HG02588 (cell line): ENCODE measurements around the gene CCDC70.
"Not testable (repeated sequence)": the region's sequence is repeated elsewhere in the genome, so short reads cannot be mapped to it uniquely, and the experiment has no call there.

Experiments
- ATAC-seq: cut with Tn5 transposase; IDR thresholded peaks from one replicate; pipeline ENCODE4 v1.9.1; 2021; ENCODE audit warnings: mild to moderate bottlenecking, moderate library complexity; ENCODE audit not compliant: unreplicated experiment

Gene CCDC70

DNA sequence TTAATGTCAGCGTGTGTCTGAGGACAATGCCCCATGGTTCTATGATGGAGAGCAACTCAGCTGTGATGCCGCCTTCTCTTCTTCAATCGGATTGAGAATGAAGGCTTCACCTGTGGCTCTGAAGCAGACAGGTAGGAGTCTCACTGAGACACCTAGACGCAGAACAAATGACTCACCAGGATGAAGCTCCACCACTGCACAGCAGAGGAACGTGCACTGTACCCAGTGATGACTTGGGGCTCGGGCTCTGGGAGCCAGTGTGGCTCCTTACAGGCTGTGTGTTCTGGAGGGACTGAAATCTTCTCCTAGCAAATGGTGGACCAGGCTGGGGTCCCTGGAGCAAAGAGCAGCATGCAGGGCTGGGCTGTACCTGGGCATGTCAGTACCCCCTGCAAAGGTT lies 44.0 kb downstream of the CCDC70 start:
- ATAC-seq: no peak

DNA sequence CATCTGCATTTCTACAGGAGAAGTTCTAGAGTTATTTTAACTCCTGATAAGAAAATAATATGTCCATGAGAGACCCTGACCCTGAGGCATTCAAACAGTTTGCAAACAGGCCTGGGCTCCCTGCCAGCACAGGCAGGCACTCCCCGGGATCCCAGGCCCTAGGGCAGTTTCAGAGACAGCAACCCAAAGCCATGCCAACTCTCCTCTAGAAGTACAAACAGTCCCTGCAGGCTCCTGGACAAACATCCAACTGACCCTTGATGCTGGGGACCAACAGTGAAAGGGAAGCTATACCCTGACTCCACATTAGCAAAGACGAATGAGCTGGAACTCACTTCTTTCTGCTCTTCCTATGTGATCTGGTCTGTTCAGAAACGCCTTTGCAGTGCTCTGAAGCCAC lies 44.8 kb downstream of the CCDC70 start:
- ATAC-seq: no peak

DNA sequence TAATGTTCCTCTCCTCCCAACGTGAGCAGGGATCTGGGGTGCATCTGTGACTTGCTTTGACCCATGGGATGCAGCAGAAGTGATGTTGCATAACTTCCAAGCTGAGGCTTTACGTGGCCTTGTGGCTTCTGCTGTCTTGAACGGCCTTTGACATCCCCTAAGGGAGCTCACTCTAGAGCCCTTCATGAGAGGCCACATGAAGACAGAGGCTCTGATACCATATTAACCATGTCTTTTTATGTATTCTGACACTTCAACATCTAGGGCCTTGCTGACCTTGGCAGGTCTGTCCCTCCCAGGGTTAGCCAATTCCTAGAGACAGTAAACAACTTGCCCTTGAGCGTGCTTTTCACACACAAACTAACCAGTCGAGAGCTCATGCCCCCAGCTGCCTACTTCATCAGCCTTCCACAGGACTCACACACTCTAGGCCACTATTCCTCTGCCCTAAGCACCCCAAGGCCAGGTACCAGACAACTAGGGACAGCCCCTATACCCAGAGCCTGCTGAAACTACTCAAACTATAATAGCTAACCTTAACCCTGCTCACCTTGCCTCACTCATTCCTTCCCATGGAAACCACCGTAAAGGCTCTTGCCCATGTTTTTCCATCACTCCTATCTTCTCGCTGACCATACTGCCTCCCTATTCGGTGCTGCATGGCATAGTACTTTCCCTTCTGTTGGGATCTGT lies 45.4 kb downstream of the CCDC70 start:
- no peak for ATAC-seq

DNA sequence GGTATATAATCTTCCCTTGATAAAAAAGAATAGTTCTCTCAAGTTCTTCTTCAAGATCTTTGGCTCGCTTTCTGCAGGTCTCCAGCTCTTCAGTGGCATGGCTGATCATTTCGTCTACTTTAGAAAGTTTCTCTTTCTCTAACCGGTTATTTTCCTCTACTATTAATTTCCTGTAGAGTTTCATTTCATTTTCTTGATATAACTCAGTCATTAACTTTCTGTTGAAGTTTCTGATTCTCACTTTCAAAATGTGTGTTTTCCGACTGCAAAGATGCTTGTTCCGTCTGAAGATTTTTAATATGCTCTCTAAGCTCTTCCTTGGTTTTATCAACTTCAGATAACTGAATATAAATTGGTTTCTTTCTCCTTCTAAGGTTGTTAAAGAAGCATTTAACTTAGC lies 47.5 kb downstream of the CCDC70 start:
- not testable (repeated sequence) for ATAC-seq

DNA sequence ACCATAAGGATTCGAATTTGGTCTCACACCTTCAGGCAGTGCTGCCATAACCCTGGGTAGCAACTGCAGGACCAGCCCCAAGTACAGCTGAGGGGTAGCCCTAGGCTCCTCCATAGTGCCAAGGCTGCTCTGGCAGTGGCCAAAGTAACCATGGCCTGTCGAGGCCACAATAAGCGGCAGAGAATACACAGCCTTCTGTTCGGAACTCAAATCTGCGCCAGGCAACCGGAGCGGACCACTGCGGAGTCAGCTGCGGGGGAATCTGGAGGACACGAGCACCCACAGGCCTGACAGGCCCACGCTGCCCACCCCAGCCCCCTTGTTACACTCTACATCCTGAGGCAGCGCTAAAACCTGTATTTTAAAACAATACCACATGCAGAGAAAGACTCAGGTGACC lies 48.7 kb downstream of the CCDC70 start:
- no peak for ATAC-seq

DNA sequence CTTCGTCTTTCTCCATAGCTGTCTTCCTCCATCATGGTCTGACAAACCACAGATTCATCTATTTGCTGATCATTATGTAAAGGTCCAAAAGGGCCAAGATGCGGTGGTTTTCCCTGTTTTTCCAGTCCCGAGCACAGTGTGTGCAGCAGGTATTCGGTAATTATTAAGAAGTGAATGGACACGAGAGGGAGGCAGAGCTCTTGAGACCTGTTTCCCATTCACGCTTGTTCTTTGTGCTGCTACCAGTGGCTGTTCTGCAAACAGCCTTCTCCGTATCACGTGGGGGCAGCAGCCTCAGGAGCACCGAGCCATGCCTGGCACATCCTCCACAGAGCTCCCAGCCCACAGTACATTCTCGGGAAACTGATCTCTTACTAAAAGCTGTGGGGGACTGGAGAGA lies 50.3 kb downstream of the CCDC70 start:
- no peak for ATAC-seq

DNA sequence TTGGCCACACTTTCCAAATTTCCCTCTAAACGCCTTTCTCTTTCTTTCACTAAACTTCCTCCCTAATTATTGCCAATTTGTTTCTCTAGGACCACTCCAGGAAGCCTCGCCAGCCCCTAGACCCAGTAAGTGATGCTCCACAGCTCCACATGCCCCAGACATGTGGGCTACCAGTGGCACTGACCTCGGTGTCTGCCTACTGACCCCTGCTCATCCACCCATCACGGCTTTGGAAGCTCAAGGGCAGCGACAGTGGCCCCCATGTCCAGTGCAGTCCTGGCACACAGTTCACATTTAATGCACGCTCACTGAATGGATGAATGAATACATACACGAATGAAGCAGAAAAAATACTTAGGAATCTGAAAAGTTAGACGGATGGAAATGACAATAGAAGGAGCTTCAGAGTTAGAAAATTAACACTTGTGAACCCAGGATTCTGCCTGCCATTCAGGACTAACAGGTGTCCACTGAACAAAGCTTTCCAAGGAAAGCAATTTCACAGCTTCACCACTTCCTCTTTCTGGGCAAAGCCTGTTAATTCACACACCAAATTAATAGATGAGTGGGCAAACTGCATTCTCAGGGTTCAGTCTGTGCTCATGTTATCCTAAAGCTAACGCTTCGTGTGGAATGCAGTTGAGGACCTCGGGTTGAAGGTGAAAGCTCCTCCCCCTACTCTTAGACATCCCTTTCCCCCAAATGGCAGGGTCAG lies 50.9 kb downstream of the CCDC70 start:
- ATAC-seq: no peak

DNA sequence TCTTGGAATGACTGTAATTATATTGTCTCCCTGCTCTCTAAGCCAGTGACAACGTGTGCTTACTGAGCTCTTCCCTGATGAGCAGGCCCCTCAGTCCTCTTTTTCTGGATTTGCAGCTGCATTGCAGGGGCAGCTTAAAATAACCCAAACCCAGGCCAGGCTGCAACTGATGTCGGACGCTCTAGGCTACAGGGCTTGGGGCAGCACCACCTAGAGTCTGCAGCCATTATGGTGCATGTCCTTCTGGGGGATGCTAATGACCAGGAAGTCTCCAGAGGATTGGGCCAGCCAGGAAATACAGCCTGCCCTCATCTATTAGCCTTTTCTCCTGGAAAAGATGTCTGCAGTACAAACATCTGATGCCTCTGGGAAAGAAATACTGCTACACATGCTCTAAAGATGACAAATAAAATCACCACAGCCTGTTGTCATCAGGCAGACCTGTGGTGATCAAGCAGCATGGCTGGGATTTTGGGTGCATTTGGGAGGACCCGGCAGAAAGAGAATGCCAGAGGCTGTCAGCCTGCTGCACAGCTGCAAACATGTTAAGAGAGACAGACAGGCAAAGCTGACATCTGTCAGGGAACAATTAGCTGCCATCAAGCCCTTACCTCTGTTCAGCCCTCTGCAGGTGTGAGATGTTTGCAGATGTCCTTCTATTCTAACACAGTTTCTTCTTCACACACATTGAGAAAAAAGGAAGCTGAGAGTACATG lies 51.8 kb downstream of the CCDC70 start:
- no peak for ATAC-seq

DNA sequence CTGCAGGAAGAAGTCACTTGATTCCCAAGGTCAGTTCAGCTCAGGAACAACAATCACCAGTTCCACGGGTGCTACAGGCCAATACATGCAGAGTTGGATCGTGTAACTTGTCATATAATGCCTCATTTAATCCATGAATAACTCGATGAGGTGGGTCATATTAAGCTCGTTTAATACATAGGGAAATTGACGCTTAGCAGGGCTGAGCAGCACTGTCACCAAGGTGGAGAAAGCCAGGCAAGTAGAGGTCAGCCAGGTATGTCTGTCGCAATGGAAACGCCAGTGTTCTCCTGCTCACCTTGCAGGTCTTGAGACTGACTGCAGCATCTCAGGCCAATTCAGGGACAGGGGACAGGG lies 52.3 kb downstream of the CCDC70 start:
- no peak for ATAC-seq
